ENCODE data around the gene APOA1. TPM values are rescaled to one million over a fixed set of nuclear protein-coding genes. Genes with fewer than 3 reads are reported as not detected.

The APOA1 gene
- total RNA-seq, 4 donors from 2014 or later = 0.50 to 1.4 TPM; not detected in 2

DNA sequence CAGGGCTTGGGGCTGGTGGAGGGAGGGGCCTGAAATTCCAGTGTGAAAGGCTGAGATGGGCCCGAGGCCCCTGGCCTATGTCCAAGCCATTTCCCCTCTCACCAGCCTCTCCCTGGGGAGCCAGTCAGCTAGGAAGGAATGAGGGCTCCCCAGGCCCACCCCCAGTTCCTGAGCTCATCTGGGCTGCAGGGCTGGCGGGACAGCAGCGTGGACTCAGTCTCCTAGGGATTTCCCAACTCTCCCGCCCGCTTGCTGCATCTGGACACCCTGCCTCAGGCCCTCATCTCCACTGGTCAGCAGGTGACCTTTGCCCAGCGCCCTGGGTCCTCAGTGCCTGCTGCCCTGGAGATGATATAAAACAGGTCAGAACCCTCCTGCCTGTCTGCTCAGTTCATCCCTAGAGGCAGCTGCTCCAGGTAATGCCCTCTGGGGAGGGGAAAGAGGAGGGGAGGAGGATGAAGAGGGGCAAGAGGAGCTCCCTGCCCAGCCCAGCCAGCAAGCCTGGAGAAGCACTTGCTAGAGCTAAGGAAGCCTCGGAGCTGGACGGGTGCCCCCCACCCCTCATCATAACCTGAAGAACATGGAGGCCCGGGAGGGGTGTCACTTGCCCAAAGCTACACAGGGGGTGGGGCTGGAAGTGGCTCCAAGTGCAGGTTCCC is 7.8 kb downstream of the APOA1 start, which contains the start of gene APOC3:
APOC3 (plus strand) TSS at position 383 of the 659 bp plus-strand sequence. CDS start 676 bp downstream, outside the sequence.
- Histone ChIP-seq H3K27me3 (no peaks in the 10 kb centered on the region), H3K4me1 (peaks cover 0 to 1% (median 1%) of the 10 kb centered on the region in 4 donors), H3K36me3 (no peaks in the 10 kb centered on the region), H3K27ac (replicated peaks in 1 of 4) (no peak within 1 kb of the TSS), H3K4me3 (no peak within 1 kb of the TSS), H3K9me3 (no peaks in the 10 kb centered on the region)
- DNase-seq (ENCODE audit: extremely low spot score) = no peak
- intact Hi-C loops (cut with DNase I) = no loop called here
- no peak for TF ChIP-seq CTCF (IDR thresholded peaks at IDR 0.05)
- no peak for TF ChIP-seq POLR2A (IDR thresholded peaks at IDR 0.05; ENCODE audit: low read depth)
- no peak for TF ChIP-seq EP300 (IDR thresholded peaks at IDR 0.05)
- TF ChIP-seq POLR2AphosphoS5 (IDR thresholded peaks at IDR 0.05) = no peak
- 77% methylated on average over 7 of the region's 9 CpGs for WGBS

GRCh38 chr11:116828632-116829524 is 8.5 kb downstream of the APOA1 start:
- no peaks in the 10 kb centered on the region for H3K4me1 ChIP-seq
- no peaks in the 10 kb centered on the region for H3K36me3 ChIP-seq
- H3K4me3 ChIP-seq = no peak overlapping the region
- H3K27me3 ChIP-seq = no peaks in the 10 kb centered on the region
- intact Hi-C loops (cut with DNase I) = no loop called here
- H3K27ac ChIP-seq (replicated peaks in 1 of 4) = no peak overlapping the region
- 79% methylated on average over 13 of the region's 16 CpGs for WGBS
- no peaks in the 10 kb centered on the region for H3K9me3 ChIP-seq
- no peak for TF ChIP-seq CTCF (IDR thresholded peaks at IDR 0.05)
- no peak for TF ChIP-seq POLR2AphosphoS5 (IDR thresholded peaks at IDR 0.05)
- no peak for TF ChIP-seq EP300 (IDR thresholded peaks at IDR 0.05)
- no peak for TF ChIP-seq POLR2A (IDR thresholded peaks at IDR 0.05; ENCODE audit: low read depth)
- DNase-seq (ENCODE audit: extremely low spot score) = no peak

DNA sequence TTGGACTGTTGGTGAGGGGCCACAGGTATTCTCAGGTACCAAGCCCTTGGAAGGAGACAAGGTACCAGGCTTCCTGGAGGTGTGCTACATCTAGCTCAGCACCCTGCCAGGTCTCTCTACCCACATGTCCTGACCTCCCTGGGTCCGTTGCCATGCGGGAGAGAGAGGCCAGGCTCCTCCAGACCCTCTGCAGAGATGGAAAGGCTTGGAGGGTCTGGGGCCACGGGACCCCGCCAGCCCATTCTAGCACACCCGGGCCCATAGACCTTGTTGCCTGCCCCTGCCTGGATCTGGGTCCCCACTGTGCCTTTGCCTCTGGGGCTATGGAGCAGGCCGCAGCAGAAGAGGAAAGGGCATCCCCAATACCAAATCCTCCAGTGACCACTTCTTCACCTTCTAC is 10.0 kb downstream of the APOA1 start:
- no peaks in the 10 kb centered on the region for H3K27me3 ChIP-seq
- TF ChIP-seq POLR2AphosphoS5 (IDR thresholded peaks at IDR 0.05) (no peak), POLR2A (IDR thresholded peaks at IDR 0.05; ENCODE audit: low read depth) (no peak), EP300 (IDR thresholded peaks at IDR 0.05) (no peak), CTCF (IDR thresholded peaks at IDR 0.05) (no peak)
- H3K4me3 ChIP-seq = no peak overlapping the region
- H3K9me3 ChIP-seq = no peaks in the 10 kb centered on the region
- 90% methylated on average over 6 of the region's 6 CpGs for WGBS
- no peaks in the 10 kb centered on the region for H3K36me3 ChIP-seq
- no peak overlapping the region for H3K27ac ChIP-seq (replicated peaks in 1 of 4)
- no peaks in the 10 kb centered on the region for H3K4me1 ChIP-seq
- intact Hi-C loops (cut with DNase I) = no loop called here
- DNase-seq (ENCODE audit: extremely low spot score) = no peak

- 83% methylated on average over 3 of the region's 9 CpGs for WGBS
Measured at GRCh38 chr11:116826751-116827431, 10.5 kb downstream of the APOA1 start.

More at GRCh38 chr11:116826751-116827431, 10.5 kb downstream of the APOA1 start:
- Histone ChIP-seq H3K4me3 (no peak overlapping the region), H3K27me3 (no peaks in the 10 kb centered on the region), H3K4me1 (no peaks in the 10 kb centered on the region), H3K27ac (replicated peaks in 1 of 4) (no peak overlapping the region), H3K36me3 (no peaks in the 10 kb centered on the region), H3K9me3 (no peaks in the 10 kb centered on the region)
- TF ChIP-seq POLR2A (IDR thresholded peaks at IDR 0.05; ENCODE audit: low read depth) = no peak
- no peak for TF ChIP-seq CTCF (IDR thresholded peaks at IDR 0.05)
- no peak for DNase-seq (ENCODE audit: extremely low spot score)
- intact Hi-C loops (cut with DNase I) = no loop called here

All from esophagus muscularis mucosa (tissue), 4 donors.